RWPE2 (cell line): Measurements from ENCODE around the gene PSMC5.
"Not testable (repeated sequence)": the region's sequence is repeated elsewhere in the genome, so short reads cannot be mapped to it uniquely, and the experiment has no call there.

Experiments used
- ATAC-seq: fragments of 200-7000 bp; cut with Tn5 transposase; 3 replicates; pipeline ENCODE4 v1.9.1; 2021; ENCODE audit warnings: low read depth
- DNase-seq: peaks from one replicate; pipeline ENCODE4 v3.0.0-alpha.2; 2020; ENCODE audit warnings: low spot score
- H3K27ac ChIP-seq: fragments of 450-650 bp; 2 replicates; pipeline ENCODE4 v1.5.1; 2017; ENCODE audit warnings: mild to moderate bottlenecking; ENCODE audit not compliant: poor library complexity, severe bottlenecking
- H3K27me3 ChIP-seq: fragments of 250-450 bp; sonication (Bioruptor Pico); 2 replicates; pipeline ENCODE4 v1.5.1; 2021; ENCODE audit warnings: mild to moderate bottlenecking, moderate library complexity; ENCODE audit not compliant: insufficient read depth, poor library complexity, severe bottlenecking
- H3K36me3 ChIP-seq: fragments of 250-450 bp; sonication (Bioruptor Pico); 2 replicates; pipeline ENCODE4 v1.5.1; 2020; ENCODE audit warnings: low read depth, mild to moderate bottlenecking, moderate library complexity
- H3K4me1 ChIP-seq: fragments of 250-450 bp; sonication (Bioruptor Pico); 2 replicates; pipeline ENCODE4 v1.5.1; 2021; ENCODE audit warnings: mild to moderate bottlenecking, moderate library complexity; ENCODE audit not compliant: insufficient read depth, poor library complexity, severe bottlenecking
- H3K4me3 ChIP-seq: fragments of 250-450 bp; sonication (Bioruptor Pico); 2 replicates; pipeline ENCODE4 v1.5.1; 2021; ENCODE audit warnings: mild to moderate bottlenecking, moderate library complexity; ENCODE audit not compliant: severe bottlenecking
- H3K9me3 ChIP-seq: fragments of 250-450 bp; sonication (Bioruptor Pico); 2 replicates; pipeline ENCODE4 v1.5.1; 2021; ENCODE audit warnings: mild to moderate bottlenecking, moderate library complexity; ENCODE audit not compliant: severe bottlenecking
- TF ChIP-seq, protein P1 (sequence below): fragments of 450-650 bp; IDR thresholded peaks from one replicate; pipeline ENCODE4 v1.5.1; 2017; ENCODE audit warnings: mild to moderate bottlenecking, moderate library complexity; ENCODE audit not compliant: poor library complexity, severe bottlenecking

PSMC5 gene

DNA sequence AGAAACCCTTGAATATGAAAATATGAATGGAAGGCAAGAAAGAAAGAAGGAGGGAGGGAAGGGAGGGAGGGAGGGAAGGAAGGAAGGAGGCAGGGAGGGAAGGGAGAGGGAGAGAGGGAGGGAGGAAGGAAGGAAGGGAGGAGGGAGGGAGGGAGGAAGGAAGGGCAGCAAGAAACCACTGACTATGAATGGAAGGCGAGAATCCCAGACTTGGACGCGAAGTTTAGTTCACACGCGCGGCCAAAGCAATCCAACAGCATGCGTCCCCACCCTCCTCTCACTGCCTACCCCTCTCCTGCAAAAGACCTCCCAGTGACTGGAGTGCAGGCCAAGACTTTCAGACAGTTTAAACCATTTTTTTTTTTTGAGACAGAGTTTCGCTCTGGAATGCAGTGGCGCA lies 23.2 kb downstream of the PSMC5 start:
- ATAC-seq = no peak
- Histone ChIP-seq H3K27ac (no peak overlapping the region), H3K4me3 (no peak overlapping the region), H3K9me3 (no peaks in the 10 kb centered on the region), H3K36me3 (no peaks in the 10 kb centered on the region), H3K4me1 (peaks cover 5% of the 10 kb centered on the region), H3K27me3 (no peaks in the 10 kb centered on the region)
- TF ChIP-seq, protein P1, sequence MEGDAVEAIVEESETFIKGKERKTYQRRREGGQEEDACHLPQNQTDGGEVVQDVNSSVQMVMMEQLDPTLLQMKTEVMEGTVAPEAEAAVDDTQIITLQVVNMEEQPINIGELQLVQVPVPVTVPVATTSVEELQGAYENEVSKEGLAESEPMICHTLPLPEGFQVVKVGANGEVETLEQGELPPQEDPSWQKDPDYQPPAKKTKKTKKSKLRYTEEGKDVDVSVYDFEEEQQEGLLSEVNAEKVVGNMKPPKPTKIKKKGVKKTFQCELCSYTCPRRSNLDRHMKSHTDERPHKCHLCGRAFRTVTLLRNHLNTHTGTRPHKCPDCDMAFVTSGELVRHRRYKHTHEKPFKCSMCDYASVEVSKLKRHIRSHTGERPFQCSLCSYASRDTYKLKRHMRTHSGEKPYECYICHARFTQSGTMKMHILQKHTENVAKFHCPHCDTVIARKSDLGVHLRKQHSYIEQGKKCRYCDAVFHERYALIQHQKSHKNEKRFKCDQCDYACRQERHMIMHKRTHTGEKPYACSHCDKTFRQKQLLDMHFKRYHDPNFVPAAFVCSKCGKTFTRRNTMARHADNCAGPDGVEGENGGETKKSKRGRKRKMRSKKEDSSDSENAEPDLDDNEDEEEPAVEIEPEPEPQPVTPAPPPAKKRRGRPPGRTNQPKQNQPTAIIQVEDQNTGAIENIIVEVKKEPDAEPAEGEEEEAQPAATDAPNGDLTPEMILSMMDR = no peak
- no peak for DNase-seq

DNA sequence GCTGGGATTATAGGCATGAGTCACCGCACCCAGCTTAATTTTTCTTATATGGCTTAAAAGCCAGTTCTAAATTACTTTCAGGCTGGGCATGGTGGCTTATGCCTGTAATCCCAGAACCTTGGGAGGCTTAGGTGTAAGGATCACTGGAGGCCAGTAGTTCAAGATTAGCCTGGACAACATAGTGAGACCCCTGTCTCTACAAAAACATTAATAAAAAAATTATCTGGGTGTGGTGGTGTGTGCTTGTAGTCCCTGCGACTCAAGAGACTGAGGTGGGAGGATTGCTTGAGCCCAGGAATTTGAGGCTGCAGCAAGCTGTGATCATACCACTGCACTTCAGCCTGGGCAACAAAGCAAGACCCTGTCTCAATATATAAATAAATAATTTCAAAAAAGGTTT lies 26.0 kb downstream of the PSMC5 start:
- no peak for ATAC-seq
- peaks cover 5% of the 10 kb centered on the region for H3K4me1 ChIP-seq

DNA sequence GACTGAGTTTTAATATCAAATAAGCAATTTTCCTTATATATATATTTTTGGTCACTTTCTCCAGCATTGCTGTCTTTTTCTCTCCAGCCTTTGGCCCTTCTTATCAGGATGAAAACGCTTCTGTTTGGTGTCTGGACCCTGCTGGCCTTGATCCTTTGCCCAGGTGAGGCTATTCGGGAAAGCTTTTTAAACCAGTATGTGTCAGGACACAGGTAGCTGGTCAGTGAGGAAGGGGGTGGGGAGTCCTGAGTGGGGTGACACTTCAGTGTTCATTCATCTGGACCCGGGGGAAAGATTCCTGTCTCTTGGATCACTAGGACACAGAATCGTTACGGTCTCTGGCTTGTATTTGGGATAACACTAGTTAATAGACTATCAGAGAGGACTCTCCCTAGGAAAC lies 27.5 kb downstream of the PSMC5 start:
- peaks cover 5% of the 10 kb centered on the region for H3K4me1 ChIP-seq
- ATAC-seq (no peak), DNase-seq (no peak)
- no peaks in the 10 kb centered on the region for H3K9me3 ChIP-seq
- H3K36me3 ChIP-seq = no peaks in the 10 kb centered on the region
- H3K27me3 ChIP-seq = no peaks in the 10 kb centered on the region
- no peak overlapping the region for H3K27ac ChIP-seq
- H3K4me3 ChIP-seq = no peak overlapping the region
- TF ChIP-seq, protein P1 = no peak

More for the DNA sequence above, 26.0 kb downstream of the PSMC5 start:
- DNase-seq = no peak
- H3K27me3 ChIP-seq = no peaks in the 10 kb centered on the region
- H3K4me3 ChIP-seq = no peak overlapping the region
- no peaks in the 10 kb centered on the region for H3K36me3 ChIP-seq
- H3K9me3 ChIP-seq = no peaks in the 10 kb centered on the region
- TF ChIP-seq, protein P1 = no peak
- no peak overlapping the region for H3K27ac ChIP-seq

DNA sequence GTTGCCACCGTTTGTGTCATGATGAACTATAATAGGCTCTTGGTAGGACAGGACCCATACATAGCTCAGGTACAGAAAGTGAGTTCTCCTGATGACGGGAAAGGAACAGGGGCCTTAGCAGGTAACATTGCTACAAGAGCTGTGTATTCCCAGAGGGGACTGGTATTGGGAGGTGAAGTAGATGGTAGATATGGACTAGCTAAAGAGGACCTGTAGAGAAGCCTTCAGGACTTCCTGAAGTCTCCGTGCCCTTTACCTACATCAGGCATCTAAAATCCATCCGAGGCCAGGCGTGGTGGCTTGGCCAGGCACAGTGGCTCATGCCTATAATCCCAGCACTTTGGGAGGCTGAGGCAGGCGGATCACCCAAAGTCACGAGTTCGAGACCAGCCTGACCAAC lies 28.0 kb downstream of the PSMC5 start:
- ATAC-seq = no peak

DNA sequence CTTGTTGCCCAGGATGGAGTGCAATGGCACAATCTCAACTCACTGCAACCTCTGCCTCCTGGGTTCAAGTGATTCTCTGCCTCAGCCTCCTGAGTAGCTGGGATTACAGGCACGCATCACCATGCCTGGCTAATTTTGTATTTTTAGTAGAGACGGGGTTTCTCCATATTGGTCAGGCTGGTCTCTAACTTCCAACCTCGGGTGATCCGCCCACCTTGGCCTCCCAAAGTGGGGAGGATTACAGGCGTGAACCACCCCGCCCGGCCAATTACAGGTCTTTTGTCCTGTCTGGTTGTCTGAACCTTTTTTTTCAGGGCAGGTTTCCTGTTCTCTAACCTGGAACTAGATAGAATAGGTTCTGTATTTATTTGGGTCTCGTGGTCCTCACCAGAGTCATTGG lies 29.2 kb downstream of the PSMC5 start:
- not testable (repeated sequence) for H3K4me1 ChIP-seq, H3K27ac ChIP-seq, ATAC-seq, H3K9me3 ChIP-seq, H3K4me3 ChIP-seq, DNase-seq, H3K27me3 ChIP-seq, H3K36me3 ChIP-seq

More for the DNA sequence above, 28.0 kb downstream of the PSMC5 start:
- TF ChIP-seq, protein P1 = no peak
- Histone ChIP-seq H3K27me3 (no peaks in the 10 kb centered on the region), H3K36me3 (no peaks in the 10 kb centered on the region), H3K9me3 (no peaks in the 10 kb centered on the region), H3K4me3 (no peak overlapping the region), H3K4me1 (peaks cover 5% of the 10 kb centered on the region), H3K27ac (no peak overlapping the region)
- DNase-seq = no peak
